GM12875 (cell line): ENCODE measurements around the gene DNAH9.

Experiments
- H3K4me3 ChIP-seq: one replicate; pipeline ENCODE4 v1.5.1; 2011; ENCODE audit warnings: low read depth, low read length, control low read depth
- TF ChIP-seq, protein P1 (sequence below): IDR thresholded peaks from 2 replicates; pipeline ENCODE4 v1.5.1; 2011; ENCODE audit warnings: low read depth, mild to moderate bottlenecking, control low read depth, inconsistent platforms, low read length, moderate library complexity, borderline replicate concordance; ENCODE audit not compliant: insufficient read depth

DNAH9 gene

DNA sequence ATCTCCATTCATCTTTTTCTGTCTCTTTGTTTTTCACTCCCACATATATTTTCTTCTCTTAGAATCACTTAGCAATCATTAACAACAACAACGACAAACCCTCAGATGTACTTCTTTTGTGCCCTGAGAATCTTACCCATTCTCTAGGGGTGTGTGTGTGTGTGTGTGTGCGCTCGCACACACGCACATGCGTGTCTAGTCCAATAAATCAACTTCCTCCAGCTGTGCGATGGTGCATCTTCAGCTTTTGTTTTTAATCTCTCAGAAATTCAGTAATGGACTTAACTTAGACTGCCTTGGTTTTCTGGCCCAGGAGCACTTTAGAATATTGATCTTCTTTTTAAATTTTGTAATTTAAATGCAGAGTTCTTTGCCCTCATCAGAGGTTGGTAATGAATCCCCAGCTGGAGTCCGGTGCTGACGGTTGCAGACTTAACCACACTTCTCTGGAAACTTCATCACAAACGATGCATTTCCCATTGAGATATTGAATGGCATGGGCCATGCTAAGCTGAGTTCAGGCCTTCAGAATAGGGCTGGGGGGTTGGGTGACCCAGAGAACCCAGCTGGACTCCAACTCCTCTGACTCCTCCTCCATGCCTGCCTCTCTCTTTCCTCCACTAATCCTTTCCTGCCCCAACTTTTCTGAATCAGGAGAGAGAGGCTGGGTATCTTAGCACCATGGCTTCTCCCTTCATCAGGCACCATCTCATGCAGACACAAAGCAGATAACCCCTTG, 205.1 kb downstream of the DNAH9 start:
- H3K4me3 ChIP-seq = no peak overlapping the region
- TF ChIP-seq, protein P1, sequence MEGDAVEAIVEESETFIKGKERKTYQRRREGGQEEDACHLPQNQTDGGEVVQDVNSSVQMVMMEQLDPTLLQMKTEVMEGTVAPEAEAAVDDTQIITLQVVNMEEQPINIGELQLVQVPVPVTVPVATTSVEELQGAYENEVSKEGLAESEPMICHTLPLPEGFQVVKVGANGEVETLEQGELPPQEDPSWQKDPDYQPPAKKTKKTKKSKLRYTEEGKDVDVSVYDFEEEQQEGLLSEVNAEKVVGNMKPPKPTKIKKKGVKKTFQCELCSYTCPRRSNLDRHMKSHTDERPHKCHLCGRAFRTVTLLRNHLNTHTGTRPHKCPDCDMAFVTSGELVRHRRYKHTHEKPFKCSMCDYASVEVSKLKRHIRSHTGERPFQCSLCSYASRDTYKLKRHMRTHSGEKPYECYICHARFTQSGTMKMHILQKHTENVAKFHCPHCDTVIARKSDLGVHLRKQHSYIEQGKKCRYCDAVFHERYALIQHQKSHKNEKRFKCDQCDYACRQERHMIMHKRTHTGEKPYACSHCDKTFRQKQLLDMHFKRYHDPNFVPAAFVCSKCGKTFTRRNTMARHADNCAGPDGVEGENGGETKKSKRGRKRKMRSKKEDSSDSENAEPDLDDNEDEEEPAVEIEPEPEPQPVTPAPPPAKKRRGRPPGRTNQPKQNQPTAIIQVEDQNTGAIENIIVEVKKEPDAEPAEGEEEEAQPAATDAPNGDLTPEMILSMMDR = no peak

DNA sequence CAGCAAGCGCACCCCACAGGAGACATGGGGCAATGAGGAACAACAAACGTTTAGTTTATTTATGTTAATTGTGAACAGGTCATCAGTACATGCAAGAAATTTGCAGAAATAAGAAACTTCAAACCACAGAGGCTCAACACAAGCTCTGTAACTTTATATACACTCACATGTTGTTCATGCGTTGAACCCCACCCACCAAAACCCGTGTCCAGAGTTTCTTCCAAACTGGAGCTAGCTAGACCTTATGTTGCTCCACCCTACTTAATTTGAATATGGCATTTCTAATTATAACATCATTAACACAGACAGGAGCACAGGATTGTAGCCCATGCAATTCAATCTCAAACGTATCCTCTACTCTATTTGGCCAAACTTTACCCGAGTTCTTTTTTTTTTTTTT, 206.9 kb downstream of the DNAH9 start:
- TF ChIP-seq, protein P1 = no peak
- H3K4me3 ChIP-seq = no peak overlapping the region

DNA sequence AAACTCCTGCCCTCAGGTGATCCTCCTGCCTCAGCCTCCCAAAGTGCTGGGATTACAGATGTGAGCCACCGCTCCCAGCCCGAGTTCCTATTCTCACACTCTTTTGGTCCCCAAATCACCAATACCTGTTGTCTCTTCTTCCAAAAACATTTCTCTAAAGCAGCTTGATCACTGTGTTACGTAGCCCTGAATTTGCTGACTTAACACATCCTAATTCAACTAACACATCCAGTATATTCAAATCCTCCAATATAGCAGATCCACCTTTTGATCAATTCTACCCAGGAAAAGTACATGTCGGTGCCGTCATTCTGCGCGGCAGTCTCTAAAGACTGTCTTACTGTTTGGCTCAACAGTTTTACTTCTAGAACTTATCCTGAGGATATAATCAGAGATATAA, 207.7 kb downstream of the DNAH9 start:
- no peak overlapping the region for H3K4me3 ChIP-seq
- TF ChIP-seq, protein P1 = no peak

DNA sequence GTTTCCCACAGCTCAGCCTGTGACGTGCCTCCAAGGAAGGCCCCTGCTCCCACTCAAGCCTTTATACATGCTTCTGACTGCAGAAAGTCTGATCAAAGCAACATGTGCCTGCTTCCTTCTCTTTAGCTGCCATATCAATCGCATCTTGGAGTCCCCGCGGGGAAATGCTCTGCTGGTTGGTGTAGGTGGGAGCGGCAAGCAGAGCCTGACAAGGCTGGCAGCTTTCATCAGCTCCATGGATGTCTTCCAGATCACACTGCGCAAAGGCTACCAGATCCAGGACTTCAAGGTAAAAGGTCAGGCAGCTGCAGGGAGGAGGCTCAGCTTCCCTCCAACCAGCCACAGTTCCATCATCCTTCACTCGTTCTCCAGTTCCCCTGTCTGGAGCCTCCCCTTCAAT, 209.3 kb downstream of the DNAH9 start:
- TF ChIP-seq, protein P1 = no peak
- H3K4me3 ChIP-seq = no peak overlapping the region

DNA sequence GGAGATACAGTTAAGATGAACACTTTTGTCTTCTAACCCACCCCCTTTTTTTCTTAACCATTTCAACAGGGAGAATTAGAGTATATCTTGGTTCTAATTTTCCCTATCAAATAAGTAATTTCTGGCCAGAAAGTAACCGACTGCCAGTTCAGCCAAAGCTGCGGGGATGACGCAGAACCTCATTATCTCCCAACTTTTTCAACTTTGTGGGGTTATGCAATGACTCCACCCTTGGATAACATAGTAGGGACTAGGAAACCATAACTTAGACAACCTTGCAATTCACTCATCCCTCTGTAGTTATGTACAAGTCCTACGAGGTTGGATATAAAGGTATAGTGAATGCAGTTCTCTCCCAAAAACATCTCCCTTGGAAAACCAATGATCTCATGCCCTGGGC, 215.0 kb downstream of the DNAH9 start:
- no peak overlapping the region for H3K4me3 ChIP-seq
- TF ChIP-seq, protein P1 = no peak

DNA sequence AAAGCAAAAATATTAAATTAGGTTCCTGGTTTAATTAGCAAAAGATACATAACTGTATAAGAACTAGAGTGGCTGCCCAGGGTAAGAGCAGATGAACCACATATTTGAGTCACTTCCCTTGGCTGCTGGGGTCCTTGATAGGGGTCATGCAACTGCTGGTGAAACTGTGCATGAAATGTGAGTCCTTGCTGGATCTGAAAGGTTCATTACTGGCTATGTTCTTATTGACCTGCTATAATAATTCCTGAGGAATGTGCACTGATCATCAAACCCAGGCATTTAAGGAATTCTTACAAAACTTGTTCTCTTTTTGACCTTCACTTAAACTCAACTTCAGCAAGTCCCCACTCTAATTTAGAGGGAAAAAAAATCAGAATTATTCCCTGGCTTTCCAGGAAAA, 215.6 kb downstream of the DNAH9 start:
- no peak overlapping the region for H3K4me3 ChIP-seq
- TF ChIP-seq, protein P1 = no peak

DNA sequence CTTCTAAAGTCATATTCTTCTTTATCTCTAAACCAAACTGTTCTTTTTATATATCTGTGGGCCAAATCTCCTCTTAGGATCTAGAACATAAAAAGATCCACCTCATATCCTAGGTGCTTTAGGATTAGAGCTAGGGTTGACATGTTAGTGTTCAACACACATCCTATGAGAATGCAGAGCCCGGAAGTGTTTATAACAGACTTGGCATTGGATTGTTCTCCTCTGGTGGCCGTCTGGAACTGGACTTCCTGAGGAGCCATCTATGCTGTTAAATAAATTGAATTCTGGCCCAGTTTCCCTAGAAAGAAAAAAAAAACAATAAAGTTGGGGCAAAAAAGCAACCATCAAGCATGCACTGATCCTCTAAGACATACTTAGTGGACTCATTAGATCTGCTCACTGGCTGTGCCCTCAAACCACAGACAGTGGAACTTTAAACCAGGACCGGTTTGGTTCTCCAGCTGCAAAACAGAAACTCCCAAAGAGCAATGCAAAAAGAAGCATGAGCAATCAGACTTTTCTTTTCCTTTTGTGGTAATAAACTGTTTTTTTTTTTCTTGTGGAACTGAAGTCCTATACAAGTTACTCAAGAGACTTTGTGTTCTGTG, 216.5 kb downstream of the DNAH9 start:
- H3K4me3 ChIP-seq = no peak overlapping the region
- TF ChIP-seq, protein P1 = no peak
